OCI-LY1 (cell line): ENCODE results near the gene AGER.

Experiments
- H2AFZ ChIP-seq: fragments of 200-600 bp; sonication (generic), shearing (Covaris generic); 2 replicates; pipeline ENCODE4 v1.6.0; 2014; ENCODE audit warnings: antibody characterized with exemption, mild to moderate bottlenecking, low read length
- H3F3A ChIP-seq: fragments of 200-600 bp; sonication (generic), shearing (Covaris generic); 2 replicates; pipeline ENCODE4 v1.6.0; 2014; ENCODE audit warnings: mild to moderate bottlenecking, antibody characterized with exemption, low read length, moderate library complexity; ENCODE audit not compliant: insufficient read depth
- H3K27ac ChIP-seq: fragments of 200-600 bp; sonication (generic); 2 replicates; pipeline ENCODE4 v1.5.1; 2014; ENCODE audit warnings: low read length, mixed run types, mild to moderate bottlenecking, low read depth; ENCODE audit not compliant: poor library complexity, severe bottlenecking
- H3K27me3 ChIP-seq: fragments of 200-600 bp; sonication (generic); 2 replicates; pipeline ENCODE4 v1.6.0; 2014; ENCODE audit warnings: antibody characterized with exemption, mild to moderate bottlenecking, low read length, moderate library complexity; ENCODE audit not compliant: insufficient read depth
- H3K36me3 ChIP-seq: fragments of 200-600 bp; sonication (generic); 2 replicates; pipeline ENCODE4 v1.6.1; 2014; ENCODE audit warnings: mild to moderate bottlenecking, antibody characterized with exemption, low read length, moderate library complexity, mixed read lengths; ENCODE audit not compliant: insufficient read depth
- H3K4me1 ChIP-seq: fragments of 200-600 bp; sonication (generic); 2 replicates; pipeline ENCODE4 v1.5.1; 2014; ENCODE audit warnings: mild to moderate bottlenecking, low read length, moderate library complexity; ENCODE audit not compliant: insufficient read depth, severe bottlenecking
- H3K4me2 ChIP-seq: fragments of 200-600 bp; sonication (generic), shearing (Covaris generic); 2 replicates; pipeline ENCODE4 v1.6.1; 2014; ENCODE audit warnings: low read length
- H3K4me3 ChIP-seq: fragments of 200-600 bp; sonication (generic); 2 replicates; pipeline ENCODE4 v1.5.1; 2014; ENCODE audit warnings: low read length, low read depth, mild to moderate bottlenecking, mixed read lengths; ENCODE audit not compliant: poor library complexity, severe bottlenecking
- H3K79me2 ChIP-seq: fragments of 200-600 bp; shearing (Covaris generic); 2 replicates; pipeline ENCODE4 v1.6.1; 2016; ENCODE audit warnings: mixed run types, low read length, mixed read lengths; ENCODE audit not compliant: insufficient read depth
- H3K9ac ChIP-seq: fragments of 200-600 bp; sonication (generic), shearing (Covaris generic); 2 replicates; pipeline ENCODE4 v1.6.1; 2014; ENCODE audit warnings: mild to moderate bottlenecking, low read length, mixed read lengths
- H3K9me2 ChIP-seq: fragments of 200-600 bp; sonication (generic), shearing (Covaris generic); 2 replicates; pipeline ENCODE4 v1.6.1; 2014; ENCODE audit warnings: low read depth, mild to moderate bottlenecking, low read length, mixed read lengths
- H3K9me3 ChIP-seq: fragments of 200-600 bp; shearing (Covaris generic); 2 replicates; pipeline ENCODE4 v1.6.1; 2014; ENCODE audit warnings: low read length, mixed read lengths
- H4K20me1 ChIP-seq: fragments of 200-600 bp; sonication (generic), shearing (Covaris generic); 2 replicates; pipeline ENCODE4 v1.6.0; 2016; ENCODE audit warnings: mild to moderate bottlenecking, low read length; ENCODE audit not compliant: insufficient read depth
- EZH2 ChIP-seq: fragments of 200-600 bp; sonication (generic), shearing (Covaris generic); IDR thresholded peaks from 2 replicates; pipeline ENCODE4 v1.8.0; 2017; ENCODE audit warnings: borderline replicate concordance, mixed run types, mild to moderate bottlenecking, antibody characterized with exemption, low read length, moderate library complexity, mixed read lengths
- TF ChIP-seq, protein P1 (sequence below): fragments of 200-600 bp; sonication (generic), shearing (Covaris generic); IDR thresholded peaks from 2 replicates; pipeline ENCODE4 v1.5.1; 2017; ENCODE audit warnings: mild to moderate bottlenecking, antibody characterized with exemption, low read length, moderate library complexity, mixed read lengths

The AGER gene

DNA sequence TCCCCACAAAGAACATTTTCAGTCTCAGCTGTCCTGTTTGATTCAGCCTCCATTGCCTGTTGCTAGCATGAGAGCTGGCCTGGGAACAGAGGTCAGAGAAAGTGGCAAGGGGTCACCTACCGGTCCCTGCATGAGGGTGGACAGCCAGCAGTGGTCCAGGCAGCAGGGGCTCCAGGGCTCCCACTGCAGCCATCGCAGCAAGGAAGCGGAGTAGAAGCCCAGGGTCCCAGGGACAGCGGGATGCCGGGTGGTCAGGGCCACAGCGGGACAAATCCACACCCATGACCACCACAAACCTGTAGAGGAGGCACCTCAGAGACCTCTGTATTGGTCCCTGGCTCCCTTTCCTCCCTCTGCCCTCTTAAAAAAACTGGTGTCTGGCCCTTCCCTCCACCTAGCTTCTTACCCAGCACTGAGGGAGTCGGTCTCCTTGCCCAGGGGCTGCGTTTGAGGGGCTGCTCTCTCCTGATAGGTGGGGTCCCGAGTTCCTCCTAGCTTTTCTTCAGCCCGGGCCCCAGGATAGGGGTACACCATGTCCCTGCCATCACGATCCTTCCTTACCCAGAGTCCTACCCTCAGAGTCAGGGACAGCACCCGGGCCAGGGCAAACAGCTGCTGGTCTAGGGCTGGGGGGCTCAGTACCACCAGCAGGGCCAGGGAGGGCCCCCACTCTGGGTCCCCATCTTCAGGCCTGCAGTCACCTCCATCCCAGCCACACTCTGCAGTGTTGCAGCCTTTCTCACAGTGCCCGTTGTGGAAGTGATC lies 16.8 kb upstream of the AGER start:
- Histone ChIP-seq H3K36me3 (no peaks in the 10 kb centered on the region), H3F3A (no peaks in the 10 kb centered on the region), H3K9me2 (no peaks in the 10 kb centered on the region), H3K9me3 (no peaks in the 10 kb centered on the region), H3K27ac (no peak overlapping the region), H2AFZ (no peak overlapping the region), H3K27me3 (no peaks in the 10 kb centered on the region), H4K20me1 (no peaks in the 10 kb centered on the region), H3K4me2 (no peak overlapping the region), H3K4me1 (peaks cover 16% of the 10 kb centered on the region), H3K4me3 (no peak overlapping the region), H3K9ac (no peak overlapping the region), H3K79me2 (no peaks in the 10 kb centered on the region)
- TF ChIP-seq EZH2, result no peak
- TF ChIP-seq, protein P1, sequence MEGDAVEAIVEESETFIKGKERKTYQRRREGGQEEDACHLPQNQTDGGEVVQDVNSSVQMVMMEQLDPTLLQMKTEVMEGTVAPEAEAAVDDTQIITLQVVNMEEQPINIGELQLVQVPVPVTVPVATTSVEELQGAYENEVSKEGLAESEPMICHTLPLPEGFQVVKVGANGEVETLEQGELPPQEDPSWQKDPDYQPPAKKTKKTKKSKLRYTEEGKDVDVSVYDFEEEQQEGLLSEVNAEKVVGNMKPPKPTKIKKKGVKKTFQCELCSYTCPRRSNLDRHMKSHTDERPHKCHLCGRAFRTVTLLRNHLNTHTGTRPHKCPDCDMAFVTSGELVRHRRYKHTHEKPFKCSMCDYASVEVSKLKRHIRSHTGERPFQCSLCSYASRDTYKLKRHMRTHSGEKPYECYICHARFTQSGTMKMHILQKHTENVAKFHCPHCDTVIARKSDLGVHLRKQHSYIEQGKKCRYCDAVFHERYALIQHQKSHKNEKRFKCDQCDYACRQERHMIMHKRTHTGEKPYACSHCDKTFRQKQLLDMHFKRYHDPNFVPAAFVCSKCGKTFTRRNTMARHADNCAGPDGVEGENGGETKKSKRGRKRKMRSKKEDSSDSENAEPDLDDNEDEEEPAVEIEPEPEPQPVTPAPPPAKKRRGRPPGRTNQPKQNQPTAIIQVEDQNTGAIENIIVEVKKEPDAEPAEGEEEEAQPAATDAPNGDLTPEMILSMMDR, result no peak

DNA sequence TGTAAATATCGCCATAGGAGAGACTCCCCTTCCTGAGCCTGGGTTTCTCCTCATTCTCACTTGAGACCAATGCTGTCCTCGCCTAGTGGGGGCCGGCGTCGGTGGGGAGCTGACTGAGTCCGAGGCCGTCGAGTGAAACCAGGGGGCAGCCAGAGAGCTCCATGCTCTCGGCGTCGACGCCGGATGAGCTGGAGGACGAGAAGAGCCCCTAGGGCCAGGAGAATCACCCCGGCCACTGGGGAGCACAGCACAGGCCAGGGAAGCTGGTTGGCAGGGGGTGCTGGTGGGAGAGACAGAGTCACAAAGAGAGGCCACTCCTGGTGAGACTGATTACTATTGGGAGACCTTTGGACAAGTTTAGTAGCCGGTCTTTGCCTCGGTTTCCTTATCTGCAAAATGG lies 14.8 kb upstream of the AGER start:
- Histone ChIP-seq H3K9ac (no peak overlapping the region), H3K27me3 (no peaks in the 10 kb centered on the region), H3F3A (no peaks in the 10 kb centered on the region), H3K79me2 (no peaks in the 10 kb centered on the region), H3K9me2 (no peaks in the 10 kb centered on the region), H3K27ac (no peak overlapping the region), H3K4me3 (no peak overlapping the region), H3K4me1 (peaks cover 25% of the 10 kb centered on the region), H3K36me3 (no peaks in the 10 kb centered on the region), H3K9me3 (no peaks in the 10 kb centered on the region), H2AFZ (no peak overlapping the region), H4K20me1 (no peaks in the 10 kb centered on the region), H3K4me2 (no peak overlapping the region)
- TF ChIP-seq EZH2, result no peak
- TF ChIP-seq, protein P1, result no peak

DNA sequence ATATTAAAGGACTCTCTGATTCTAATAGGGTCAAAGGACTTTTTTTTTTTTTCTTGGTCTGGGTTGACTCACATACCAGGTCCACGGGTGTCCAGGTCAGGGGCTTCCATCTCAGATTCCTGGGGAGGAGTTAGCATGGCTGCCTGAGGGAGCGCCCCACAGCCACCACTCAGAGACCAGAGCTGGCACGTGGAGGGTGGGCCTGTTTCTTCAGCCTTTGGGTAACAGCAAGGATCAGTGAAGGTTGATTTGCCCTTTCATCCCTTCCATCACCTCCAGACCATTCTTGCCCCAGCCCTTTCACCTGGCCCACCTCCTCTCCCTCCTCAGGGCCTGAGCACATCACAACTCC lies 14.3 kb upstream of the AGER start:
- H3K9me3 ChIP-seq, result no peaks in the 10 kb centered on the region
- TF ChIP-seq, protein P1, result no peak
- TF ChIP-seq EZH2, result no peak
- peaks cover 25% of the 10 kb centered on the region for H3K4me1 ChIP-seq
- no peaks in the 10 kb centered on the region for H3K27me3 ChIP-seq
- H3K4me3 ChIP-seq, result no peak overlapping the region
- no peaks in the 10 kb centered on the region for H4K20me1 ChIP-seq
- H3K36me3 ChIP-seq, result no peaks in the 10 kb centered on the region
- no peaks in the 10 kb centered on the region for H3K9me2 ChIP-seq
- H3K9ac ChIP-seq, result no peak overlapping the region
- H2AFZ ChIP-seq, result no peak overlapping the region
- H3F3A ChIP-seq, result 0 out of 2 replicates have a peak, but pooled peaks cover 2% of the 10 kb centered on the region
- no peak overlapping the region for H3K27ac ChIP-seq
- H3K79me2 ChIP-seq, result no peaks in the 10 kb centered on the region
- H3K4me2 ChIP-seq, result no peak overlapping the region
